SIG-M5 (cell line): Measurements from ENCODE around the gene TNS1.

Source experiments
- DNase-seq: peaks from one replicate; lab custom pipeline; 2025; lab: John Stamatoyannopoulos, UW

Gene TNS1

DNA sequence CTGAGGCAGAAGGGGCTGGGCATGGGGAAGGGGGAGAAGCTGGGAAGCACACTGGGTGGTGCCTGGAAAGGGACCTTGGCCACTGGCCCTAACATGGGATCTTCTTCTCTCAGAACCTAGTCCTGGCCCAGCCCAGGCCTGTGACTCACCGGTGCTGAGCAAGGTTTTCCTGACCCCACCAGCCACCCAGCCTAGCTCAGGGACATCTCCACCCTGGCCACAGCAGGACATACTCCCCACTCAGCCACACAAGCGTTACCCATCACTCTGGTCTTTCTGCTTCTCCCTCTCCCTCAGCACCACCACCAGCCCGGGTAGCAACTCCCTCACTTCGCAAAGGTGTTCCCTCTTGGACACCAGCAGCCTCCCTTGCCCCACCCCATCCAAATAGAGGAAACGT lies 22.8 kb downstream of the TNS1 start:
- DNase-seq: no peak

DNA sequence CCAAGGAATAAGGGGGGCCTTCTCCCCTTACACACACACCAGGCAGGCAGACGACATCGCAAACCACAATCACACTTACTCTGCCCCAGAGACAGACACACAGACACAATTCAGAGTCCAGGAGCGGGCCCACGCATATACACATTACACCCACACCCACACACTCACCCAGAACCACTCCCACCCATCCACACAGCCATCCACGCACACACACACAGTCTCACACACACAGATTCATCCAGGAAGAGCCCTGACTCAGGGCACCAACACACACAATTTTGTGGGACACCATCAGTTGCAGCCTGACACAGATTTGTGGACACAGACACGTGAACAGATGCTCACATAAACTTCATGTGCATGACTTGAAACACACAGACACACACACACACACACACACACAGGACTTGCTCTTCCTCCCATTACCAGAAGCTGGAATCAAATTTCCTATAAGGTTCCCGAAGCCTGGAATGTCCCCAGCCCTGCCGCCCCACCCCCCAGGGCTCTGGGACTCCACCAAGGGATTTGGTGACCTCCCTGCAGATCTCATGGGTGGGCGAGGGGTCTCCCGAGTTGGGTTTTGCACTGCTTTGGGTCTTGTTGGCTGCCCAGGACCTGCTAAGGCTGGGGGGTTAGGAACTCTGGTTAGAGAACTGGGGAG lies 23.5 kb downstream of the TNS1 start:
- DNase-seq: no peak

DNA sequence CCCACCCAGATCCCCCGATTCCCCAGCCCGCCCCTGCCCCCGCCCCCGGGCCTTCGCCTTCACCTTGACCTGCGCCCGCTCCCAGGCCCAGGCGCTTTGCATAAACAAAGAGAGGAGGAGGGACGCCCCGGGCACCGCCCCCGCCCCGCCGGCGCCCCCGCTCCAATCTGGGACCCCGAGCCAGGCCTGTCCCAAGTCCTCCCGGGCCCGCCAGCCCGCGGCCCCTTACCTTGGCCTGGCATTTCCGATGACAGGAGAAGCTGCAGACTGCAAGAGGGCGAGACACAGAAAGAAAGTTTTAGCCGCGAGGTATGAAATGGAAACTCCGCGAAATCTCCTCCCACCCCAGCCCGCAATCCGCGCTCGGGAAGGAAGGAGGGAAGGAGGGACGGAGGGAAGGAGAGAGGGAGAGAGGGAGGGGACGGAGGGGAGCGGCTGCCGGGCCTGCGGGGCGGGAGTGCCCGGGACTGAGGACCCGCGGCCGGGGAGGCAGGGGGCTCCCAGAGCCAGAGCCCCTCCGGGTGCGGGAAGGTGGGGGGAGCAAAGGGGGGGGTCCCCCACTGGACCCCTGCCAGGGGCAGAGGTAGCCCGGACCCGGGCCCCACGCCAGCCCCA lies 24.2 kb downstream of the TNS1 start:
- DNase-seq: no peak

DNA sequence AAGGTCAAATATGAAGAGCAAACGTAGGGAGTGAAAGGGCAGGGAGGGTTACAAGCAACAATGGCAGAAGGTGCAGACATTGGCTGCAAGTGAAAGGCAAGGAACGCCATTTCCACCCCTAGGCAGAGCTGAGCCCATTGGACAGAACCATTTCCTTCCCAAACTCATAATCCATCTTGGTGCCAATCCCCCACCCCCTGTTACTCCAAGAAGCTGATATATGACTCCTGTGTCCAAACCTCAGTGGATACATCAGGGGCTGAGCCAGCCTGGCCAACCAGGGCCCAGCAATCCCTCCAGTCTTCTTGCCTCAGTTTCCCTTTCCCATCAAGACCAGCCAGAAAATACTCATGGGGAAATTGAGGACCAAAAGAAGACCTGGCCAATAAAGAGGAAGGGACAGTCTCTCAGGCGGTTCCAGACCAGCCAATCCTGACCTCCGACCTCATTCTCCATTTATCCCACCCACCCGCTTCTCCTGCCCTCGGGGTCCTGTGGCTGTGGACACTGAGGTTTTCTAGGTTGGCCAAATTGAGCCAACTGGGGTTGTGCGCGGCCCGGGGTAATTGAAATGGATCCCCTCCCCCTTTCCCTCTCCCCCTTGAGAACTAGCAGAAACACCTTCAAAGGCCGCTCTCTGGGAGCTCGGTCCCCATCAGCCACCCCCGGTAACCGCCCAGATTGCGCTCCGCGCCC lies 24.8 kb downstream of the TNS1 start:
- no peak for DNase-seq

DNA sequence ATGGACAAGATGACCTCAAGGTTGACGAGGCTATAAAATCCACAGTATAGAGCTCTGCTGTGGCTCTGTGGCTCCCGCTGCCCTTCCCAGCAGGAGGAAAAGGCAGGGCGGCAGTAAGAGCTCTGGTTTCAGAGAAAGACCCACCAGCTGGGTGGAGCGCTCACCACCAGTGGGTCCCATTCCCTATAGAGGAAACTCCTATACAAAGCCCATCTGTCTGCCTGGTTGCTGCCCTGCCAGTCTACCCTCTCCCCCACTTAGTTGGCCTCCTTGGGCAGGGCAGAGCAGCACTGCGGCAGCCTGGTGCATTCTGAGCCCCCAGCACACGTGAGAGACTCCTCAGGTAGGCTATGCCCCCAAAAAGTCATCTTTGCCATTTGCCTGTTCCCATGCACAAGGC lies 26.5 kb downstream of the TNS1 start:
- no peak for DNase-seq

DNA sequence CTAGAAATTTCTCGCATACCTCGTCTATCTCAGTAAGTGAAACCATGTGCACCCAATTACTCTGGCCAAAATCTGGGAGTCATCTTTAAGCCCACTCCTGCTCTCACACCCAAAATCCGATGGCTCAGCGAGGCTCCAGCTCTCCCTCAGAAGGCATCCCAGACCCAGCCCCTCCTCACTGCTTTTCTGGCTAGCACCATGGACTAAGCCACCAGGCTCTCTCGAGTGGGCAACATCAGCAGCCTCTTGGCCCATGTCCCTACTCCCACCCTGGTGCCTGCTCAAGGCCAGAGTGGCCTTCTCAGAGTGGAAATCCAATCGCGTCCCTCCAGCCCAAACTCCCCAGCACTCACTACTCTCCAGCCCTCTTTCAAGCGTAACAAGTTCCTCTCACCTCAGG lies 27.2 kb downstream of the TNS1 start:
- DNase-seq: no peak

DNA sequence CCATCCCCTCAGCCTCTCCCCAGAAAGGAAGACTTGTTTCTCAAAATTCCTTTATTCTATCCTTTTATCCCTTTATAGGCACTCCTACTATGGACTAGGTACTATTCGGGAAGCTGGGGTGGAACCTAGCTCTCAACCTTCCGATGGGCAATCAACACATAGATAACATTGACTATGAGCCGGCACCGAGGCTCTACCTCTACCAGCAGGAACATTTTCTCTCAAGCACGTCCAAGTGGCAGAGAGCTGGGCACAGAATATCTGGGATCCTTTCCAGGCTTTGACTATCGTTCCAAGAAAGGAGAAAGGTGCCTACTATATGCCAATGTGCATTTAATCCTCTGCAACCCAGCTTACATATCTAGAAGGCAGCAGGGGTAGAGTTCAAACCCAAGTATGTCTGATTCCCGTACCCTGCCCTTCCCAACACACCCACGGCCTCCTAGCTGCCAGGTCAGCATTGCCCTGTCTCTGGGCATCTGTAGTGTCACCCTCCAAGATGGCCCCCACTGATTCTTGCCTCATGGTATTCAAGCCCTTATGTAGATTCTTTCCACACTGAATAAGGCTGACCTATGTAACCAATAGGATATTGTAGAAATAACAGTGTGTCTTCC lies 28.3 kb downstream of the TNS1 start:
- DNase-seq: no peak

DNA sequence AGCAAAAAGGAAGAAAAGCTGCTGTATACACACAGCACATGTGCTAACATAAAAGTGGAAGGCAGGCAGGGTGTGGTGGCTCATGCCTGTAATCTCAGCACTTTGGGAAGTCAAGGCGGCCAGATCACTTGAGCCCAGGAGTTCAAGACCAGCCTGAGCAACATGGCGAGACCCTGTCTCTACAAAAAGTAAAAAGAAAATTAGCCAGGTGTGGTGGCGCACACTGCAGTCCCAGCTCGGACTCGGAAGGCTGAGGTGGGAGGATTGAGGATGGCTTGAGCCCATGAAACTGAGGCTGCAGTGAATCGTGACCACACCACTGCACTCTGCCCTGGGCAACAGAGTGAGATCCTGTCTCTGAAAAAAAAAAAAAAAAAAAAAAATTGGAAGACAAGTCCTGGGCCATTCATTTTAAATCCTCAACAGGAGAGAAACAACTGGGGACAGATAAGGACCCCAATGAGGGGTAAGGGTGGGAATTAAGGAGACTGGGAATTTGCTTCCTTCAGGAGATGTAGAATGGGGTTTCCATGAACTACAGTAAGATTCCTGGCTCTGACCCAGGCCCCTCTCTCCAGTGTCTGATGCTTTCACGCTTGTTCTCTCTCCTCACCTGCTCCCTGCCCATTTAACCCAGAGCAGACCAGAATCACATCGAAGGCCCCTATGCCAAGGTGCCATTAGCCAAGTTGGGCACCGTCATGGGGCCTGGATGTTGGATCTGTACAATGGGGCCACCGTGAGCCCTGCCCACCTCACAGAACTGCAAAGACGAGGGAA lies 29.6 kb downstream of the TNS1 start:
- DNase-seq: no peak

DNA sequence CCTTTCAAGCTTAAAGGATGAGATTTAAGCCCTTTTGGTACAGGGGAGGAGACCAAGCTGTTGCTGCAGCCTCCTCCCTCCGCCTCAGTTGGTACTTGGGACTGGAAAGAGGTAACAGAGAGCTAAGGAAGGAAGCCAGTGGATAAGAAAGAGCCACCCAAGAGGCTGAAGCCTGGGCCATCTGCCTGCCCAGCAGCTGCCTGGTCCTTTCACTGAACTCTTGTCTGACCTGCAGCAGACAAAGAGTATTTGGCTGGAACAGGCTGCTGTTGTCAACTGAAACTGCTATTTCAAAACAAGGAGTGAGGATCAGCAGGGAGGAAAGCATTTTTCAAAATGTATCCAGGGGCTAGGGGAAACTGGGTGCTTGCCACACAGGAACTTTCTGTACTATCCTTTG lies 30.3 kb downstream of the TNS1 start:
- DNase-seq: no peak

DNA sequence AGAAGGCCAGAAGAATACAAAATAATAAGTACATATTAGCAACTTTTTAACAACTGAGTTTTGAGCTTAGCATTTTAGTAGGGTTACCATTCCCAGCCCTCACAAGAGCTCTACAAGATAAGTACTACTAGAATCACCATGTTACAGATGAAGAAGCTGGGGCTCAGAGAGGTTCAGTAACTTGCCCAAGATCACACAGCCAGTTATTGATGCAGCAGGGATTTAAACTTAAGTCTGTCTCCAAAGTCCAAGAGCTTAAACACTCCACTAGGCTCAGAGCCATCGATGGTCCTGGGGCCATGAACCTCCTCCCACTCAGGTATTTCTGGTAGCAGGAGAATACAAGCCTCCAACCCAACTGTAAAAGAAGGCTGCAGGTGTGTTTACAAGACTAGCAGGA lies 30.8 kb downstream of the TNS1 start:
- no peak for DNase-seq

DNA sequence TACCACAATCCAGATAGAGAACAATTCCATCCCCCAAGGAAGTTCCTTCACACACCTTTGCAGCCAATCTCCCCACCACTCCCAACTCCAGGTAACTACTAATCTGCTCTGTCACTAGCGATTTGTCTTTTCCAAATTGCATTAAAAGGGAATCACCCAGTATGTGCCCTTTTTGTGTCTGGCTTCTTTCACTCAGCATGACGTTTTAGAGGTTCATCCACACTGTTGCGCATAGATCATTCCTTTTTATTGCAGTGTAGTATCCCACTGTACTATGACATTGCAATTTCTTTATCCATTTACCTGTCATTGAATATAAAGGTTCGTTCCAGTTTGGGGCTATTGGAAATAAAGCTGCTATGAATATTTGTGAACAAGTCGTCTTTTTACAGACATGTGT lies 31.6 kb downstream of the TNS1 start:
- no peak for DNase-seq

DNA sequence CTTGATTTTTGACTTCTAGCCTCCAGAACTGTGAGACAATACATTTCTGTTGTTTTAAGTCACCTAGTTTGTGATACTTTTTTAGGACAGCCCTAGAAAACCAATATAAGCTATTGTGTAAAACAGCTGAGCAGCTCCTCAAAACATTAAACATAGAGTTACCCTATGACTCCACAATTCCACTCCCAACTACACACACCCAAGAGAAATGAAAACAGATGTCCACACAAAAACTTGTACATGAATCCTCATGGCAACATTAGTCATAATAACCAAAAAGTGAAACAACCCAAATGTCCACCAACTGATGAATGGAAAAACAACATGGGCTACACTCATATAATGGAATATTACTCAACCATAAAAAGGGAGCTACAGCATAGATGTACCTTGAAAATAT lies 32.6 kb downstream of the TNS1 start:
- no peak for DNase-seq

DNA sequence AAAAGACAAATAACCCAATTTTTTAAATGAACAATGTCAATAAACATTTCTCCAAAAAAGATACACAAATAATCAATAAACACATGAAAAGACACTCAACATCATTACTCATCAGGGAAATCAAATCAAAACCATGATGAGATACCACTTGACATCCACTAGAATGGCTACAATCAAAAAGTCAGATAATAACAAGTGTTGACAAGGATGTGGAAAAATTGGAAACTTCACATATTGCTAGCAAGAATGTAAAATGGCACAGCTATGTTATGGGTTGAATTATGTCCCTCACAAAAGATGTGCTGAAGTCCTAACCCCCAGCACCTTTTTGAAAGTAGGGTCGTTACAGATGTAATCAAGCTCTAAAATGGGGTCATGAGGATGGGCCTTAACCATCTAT lies 33.2 kb downstream of the TNS1 start:
- DNase-seq: no peak

DNA sequence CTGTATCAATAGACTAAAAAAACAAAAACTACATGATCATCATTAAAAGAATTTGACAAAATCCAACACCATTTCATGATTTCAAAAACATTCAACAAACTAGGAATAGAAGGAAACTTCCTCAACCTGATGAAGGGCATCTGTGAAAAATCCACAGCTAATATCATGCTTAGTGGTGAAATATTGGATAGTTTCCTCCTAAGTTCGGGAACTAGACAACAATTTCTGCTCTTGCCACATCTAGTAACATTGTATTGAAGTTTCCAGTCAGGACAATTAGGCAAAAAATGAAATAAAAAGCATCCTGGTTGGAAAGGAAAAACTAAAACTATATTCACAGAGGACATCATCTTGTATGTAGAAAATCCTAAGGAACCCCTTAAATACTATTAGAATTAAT lies 34.8 kb downstream of the TNS1 start:
- no peak for DNase-seq

DNA sequence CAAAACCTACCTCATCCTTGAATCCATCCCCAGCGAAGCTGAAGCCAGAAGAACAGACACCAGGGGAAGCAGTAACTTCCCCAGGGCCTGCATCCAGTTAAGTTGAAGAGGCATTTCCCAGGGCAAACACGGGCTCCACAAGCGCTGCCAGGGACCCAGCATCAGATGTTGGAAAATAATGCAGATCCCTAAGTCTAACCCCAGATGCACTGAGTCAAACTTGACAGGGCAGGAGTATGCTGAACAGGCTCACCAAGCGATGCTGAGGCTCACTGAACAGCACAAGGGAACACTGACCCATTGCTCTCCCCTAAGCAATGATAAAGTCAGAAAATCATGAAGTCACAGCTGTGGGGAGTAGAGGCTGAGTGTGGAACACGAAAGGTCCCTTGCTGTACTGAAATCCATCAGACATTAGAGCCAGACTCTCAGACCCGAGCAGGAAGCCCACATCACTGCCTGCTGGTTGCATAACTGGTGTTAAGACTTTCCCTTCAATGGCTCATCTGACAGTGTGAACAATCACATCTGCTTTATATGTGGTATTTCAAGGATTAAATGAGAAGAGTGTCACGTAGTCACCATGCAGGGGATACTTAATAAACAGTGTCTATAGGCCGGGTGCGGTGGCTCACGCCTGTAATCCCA lies 36.2 kb downstream of the TNS1 start:
- no peak for DNase-seq

DNA sequence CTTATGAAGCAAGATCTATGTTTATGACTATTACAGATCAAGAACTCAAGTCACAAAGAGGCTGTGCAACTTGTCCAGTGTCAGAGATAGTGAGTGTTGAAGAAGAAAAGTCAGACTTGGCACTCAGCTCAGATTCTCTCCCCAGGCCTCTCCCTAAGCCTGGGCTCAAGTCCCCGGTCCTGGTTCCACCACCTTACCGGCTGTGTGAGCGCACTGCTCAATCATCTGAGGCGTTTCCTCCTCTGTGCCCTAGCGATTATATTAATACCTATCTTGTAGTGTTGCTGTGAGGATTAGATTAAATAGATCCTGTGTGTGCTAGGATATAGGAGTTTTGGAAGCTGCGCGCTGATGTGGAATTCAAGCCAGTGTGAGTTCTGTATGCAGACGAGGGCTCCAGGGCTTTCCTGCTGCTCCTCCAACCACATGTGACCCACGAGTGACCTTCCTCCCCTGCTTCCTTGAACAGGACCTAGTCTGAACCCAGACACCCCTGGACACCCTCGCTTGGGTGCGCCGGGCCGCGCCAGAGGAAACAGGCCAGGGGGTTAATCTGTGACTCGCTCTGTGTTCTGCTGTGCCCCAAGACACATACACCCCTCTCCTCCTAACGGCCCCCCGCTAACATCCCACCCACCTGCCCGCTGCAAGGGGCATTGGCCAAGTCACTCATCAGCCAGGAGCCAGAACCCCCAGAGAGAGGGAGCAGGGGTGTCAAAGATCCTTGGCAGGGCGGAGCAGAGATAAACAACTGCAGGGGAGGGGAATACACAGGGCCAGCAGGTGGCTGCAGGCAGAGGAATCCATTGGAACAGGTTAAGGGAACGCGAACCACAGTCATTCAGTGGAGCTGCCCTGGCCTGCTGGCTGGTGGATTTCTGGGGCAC lies 38.3 kb downstream of the TNS1 start:
- DNase-seq: no peak

DNA sequence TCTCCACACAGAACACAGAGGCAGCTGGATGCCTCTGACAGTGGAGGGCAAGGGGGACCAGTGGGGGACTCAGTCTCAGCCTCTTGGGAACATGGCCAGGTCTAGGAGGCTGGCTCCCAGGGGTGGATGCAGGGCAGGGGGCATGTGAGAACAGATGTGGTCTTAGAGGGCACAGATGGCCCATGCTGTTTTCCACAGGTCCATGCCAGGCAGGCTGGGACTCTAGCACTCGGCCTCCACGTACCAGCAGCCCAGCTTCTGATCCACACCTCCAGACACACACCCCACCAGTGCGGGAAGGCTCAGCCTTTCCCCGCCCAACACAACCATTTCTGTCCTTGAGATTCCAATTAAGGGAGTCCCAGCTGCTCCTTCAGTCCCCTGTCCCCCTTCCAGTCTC lies 42.4 kb downstream of the TNS1 start:
- DNase-seq: no peak

DNA sequence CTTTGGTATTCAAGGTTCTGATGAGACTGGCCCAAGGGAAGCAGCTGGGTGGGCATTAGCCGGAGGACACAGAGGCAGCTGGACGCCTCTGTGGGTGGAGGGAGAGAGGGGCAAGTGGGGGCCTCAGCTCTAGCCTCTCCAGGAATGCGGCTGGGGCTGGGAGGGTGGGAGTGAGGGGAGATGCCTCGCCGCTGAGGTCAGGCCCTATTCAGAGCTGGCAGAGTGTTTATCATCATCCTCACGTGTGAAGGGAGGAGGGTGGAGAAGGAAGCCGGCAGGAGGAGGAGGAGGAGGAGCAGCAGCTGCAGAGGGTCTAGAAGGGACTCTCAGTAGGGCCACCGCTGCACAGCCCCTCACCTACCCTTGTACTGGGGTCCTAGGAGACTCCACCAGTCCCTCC lies 43.1 kb downstream of the TNS1 start:
- no peak for DNase-seq

DNA sequence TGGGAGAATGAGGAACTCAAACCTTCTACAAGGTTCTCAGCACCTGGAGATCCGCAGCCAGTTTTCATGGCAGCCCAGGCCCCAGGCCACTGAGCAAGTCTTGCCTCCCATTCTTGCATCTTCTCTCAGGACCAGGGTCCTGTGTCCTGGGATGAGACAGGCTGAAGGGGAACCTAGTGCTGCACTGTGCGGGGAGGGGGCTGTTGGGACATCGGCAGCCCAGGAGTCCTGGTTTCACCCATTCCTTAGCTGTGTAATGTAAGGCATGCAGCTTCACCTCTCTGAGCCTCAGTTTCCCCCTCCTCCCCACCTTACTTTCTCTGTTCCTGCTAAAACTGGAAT lies 43.9 kb downstream of the TNS1 start:
- no peak for DNase-seq

DNA sequence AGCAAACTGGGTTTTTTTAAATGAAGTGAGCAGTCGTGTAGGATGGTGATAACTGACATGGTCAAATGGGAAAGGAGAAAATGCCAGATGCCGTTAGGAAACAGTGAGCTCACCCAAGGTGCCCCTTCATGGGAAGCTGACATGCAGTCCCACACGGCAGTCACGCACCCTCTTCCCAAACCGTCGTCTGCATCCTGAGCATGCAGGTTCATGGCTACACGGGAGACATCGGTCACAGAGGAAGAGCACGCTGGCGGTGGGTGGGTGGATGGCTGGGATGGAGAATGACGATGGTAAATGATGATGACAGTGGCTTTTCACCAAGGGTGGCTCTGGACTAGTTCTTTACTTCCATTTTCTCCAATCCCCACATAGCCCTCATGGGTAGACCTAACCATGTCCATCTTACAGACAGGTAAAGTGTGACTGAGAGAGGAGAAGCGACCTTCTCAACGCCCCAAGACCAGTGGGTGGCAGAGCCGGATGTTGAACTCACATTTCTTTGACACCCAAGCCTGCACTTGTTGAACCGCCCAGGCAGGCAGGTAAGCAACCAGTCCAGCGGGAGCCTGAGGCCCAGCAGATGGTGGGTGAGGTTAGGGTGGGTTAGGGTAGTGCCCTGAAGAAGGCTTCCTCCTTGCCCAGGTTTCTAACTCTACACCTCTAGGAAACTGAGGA lies 44.5 kb downstream of the TNS1 start:
- no peak for DNase-seq
